WTC11 (cell line): ENCODE results near the gene MUC2. TPM values are rescaled to one million over a fixed set of nuclear protein-coding genes. Genes with fewer than 3 reads are reported as not detected.

Experiments
- ATAC-seq: fragments of 200-7000 bp; cut with Tn5 transposase; 2 replicates; pipeline ENCODE4 v1.10.0; 2021; ENCODE audit warnings: mild to moderate bottlenecking, moderate library complexity
- CTCF ChIA-PET: fragments of 300-600 bp; sonication (Branson Sonifier 250); formaldehyde crosslinking; loops from one replicate; lab custom pipeline; 2021; ENCODE audit warnings: antibody characterized with exemption; lab: Charles Lee
- POLR2A ChIA-PET: fragments of 350-600 bp; sonication (Branson Sonifier 250); formaldehyde crosslinking; loops from one replicate; lab custom pipeline; 2021; ENCODE audit warnings: antibody characterized with exemption; lab: Charles Lee
- DNase-seq: peaks from one replicate; pipeline ENCODE4 v3.0.0; 2021; ENCODE audit warnings: low spot score
- H3K27ac Mint-ChIP-seq: 2 replicates; pipeline ENCODE4 v1.8.0; 2021; ENCODE audit warnings: mixed read lengths
- H3K27me3 Mint-ChIP-seq: 2 replicates; pipeline ENCODE4 v1.8.0; 2021; ENCODE audit warnings: low read depth, mild to moderate bottlenecking, moderate library complexity, mixed read lengths
- H3K36me3 Mint-ChIP-seq: 2 replicates; pipeline ENCODE4 v1.8.0; 2021; ENCODE audit warnings: mixed read lengths
- H3K4me1 Mint-ChIP-seq: 2 replicates; pipeline ENCODE4 v1.8.0; 2022; ENCODE audit warnings: mixed read lengths
- H3K4me3 Mint-ChIP-seq: 2 replicates; pipeline ENCODE4 v1.8.0; 2021; ENCODE audit warnings: mild to moderate bottlenecking, moderate library complexity, mixed read lengths
- H3K9me3 Mint-ChIP-seq: 2 replicates; pipeline ENCODE4 v1.8.0; 2021; ENCODE audit warnings: mixed read lengths
- ATF1 ChIP-seq: sonication (generic); formaldehyde crosslinking; IDR thresholded peaks from 2 replicates; pipeline ENCODE4 v1.8.1; 2023; ENCODE audit warnings: mild to moderate bottlenecking, moderate library complexity, missing genetic modification reagents
- CREM ChIP-seq: sonication (generic); formaldehyde crosslinking; IDR thresholded peaks from 2 replicates; pipeline ENCODE4 v1.8.1; 2022; ENCODE audit warnings: mild to moderate bottlenecking, missing genetic modification reagents, moderate library complexity
- E2F4 ChIP-seq: sonication (generic); formaldehyde crosslinking; IDR thresholded peaks from 2 replicates; pipeline ENCODE4 v1.8.1; 2022; ENCODE audit warnings: low read depth, mild to moderate bottlenecking, moderate library complexity, missing genetic modification reagents, borderline replicate concordance
- ESRRA ChIP-seq: sonication (generic); formaldehyde crosslinking; IDR thresholded peaks from 2 replicates; pipeline ENCODE4 v1.8.1; 2022; ENCODE audit warnings: mild to moderate bottlenecking, missing genetic modification reagents, borderline replicate concordance
- FOXK1 ChIP-seq: sonication (generic); formaldehyde crosslinking; IDR thresholded peaks from 2 replicates; pipeline ENCODE4 v1.8.0; 2022; ENCODE audit warnings: mild to moderate bottlenecking, moderate library complexity, missing genetic modification reagents
- GABPB1 ChIP-seq: sonication (generic); formaldehyde crosslinking; IDR thresholded peaks from 2 replicates; pipeline ENCODE4 v1.8.1; 2023; ENCODE audit warnings: mild to moderate bottlenecking, missing genetic modification reagents
- NFATC4 ChIP-seq: fragments of 250-450 bp; sonication (Bioruptor Pico); IDR thresholded peaks from 2 replicates; pipeline ENCODE4 v1.9.0; 2021; ENCODE audit warnings: mild to moderate bottlenecking
- NR1H2 ChIP-seq: sonication (generic); formaldehyde crosslinking; IDR thresholded peaks from 2 replicates; pipeline ENCODE4 v1.9.0; 2021; ENCODE audit warnings: mild to moderate bottlenecking, moderate library complexity, missing genetic modification reagents
- NR3C1 ChIP-seq: sonication (generic); formaldehyde crosslinking; conservative IDR thresholded peaks from 2 replicates; pipeline ENCODE4 v1.8.1; 2023; ENCODE audit warnings: low read depth, mild to moderate bottlenecking, missing genetic modification reagents
- PRDM15 ChIP-seq: sonication (generic); formaldehyde crosslinking; IDR thresholded peaks from 2 replicates; pipeline ENCODE4 v1.8.0; 2022; ENCODE audit warnings: missing genetic modification reagents
- TEAD1 ChIP-seq: sonication (generic); formaldehyde crosslinking; IDR thresholded peaks from 2 replicates; pipeline ENCODE4 v1.8.0; 2022; ENCODE audit warnings: mild to moderate bottlenecking, missing genetic modification reagents
- ZNF138 ChIP-seq: sonication (generic); formaldehyde crosslinking; conservative IDR thresholded peaks from 2 replicates; pipeline ENCODE4 v1.8.1; 2022; ENCODE audit warnings: mild to moderate bottlenecking, moderate library complexity, missing genetic modification reagents
- ZNF416 ChIP-seq: fragments of 250-450 bp; sonication (Bioruptor Pico); IDR thresholded peaks from 2 replicates; pipeline ENCODE4 v1.9.0; 2021; ENCODE audit warnings: mild to moderate bottlenecking, inconsistent platforms
- ZSCAN18 ChIP-seq: fragments of 250-450 bp; sonication (Bioruptor Pico); IDR thresholded peaks from 2 replicates; pipeline ENCODE4 v2.1.2; 2022; ENCODE audit warnings: mild to moderate bottlenecking, moderate library complexity
- total RNA-seq: library from RNA; stranded (reverse); gene quantifications from 3 replicates; pipeline ENCODE4 v1.2.3, GENCODE V29; 2021
- TF ChIP-seq, protein P1 (sequence below): sonication (generic); formaldehyde crosslinking; conservative IDR thresholded peaks from 2 replicates; pipeline ENCODE4 v1.8.1; 2023; ENCODE audit warnings: mild to moderate bottlenecking, low read depth, missing genetic modification reagents, moderate library complexity
- TF ChIP-seq, protein P2 (sequence below): sonication (generic); formaldehyde crosslinking; IDR thresholded peaks from 2 replicates; pipeline ENCODE4 v1.8.0; 2022; ENCODE audit warnings: mild to moderate bottlenecking, missing genetic modification reagents
- TF ChIP-seq, protein P3 (sequence below): sonication (generic); formaldehyde crosslinking; IDR thresholded peaks from 2 replicates; pipeline ENCODE4 v1.8.1; 2022; ENCODE audit warnings: low read depth, missing genetic modification reagents, borderline replicate concordance
- TF ChIP-seq, protein P4 (sequence below): sonication (generic); formaldehyde crosslinking; IDR thresholded peaks from 2 replicates; pipeline ENCODE4 v1.8.0; 2022; ENCODE audit warnings: mild to moderate bottlenecking, missing genetic modification reagents
- TF ChIP-seq, protein P5 (sequence below): fragments of 250-450 bp; sonication (Bioruptor Pico); IDR thresholded peaks from 2 replicates; pipeline ENCODE4 v1.9.0; 2021; ENCODE audit warnings: mild to moderate bottlenecking

Gene MUC2
- total RNA-seq, 1 experiment from 2014 or later: 0.22 TPM

DNA sequence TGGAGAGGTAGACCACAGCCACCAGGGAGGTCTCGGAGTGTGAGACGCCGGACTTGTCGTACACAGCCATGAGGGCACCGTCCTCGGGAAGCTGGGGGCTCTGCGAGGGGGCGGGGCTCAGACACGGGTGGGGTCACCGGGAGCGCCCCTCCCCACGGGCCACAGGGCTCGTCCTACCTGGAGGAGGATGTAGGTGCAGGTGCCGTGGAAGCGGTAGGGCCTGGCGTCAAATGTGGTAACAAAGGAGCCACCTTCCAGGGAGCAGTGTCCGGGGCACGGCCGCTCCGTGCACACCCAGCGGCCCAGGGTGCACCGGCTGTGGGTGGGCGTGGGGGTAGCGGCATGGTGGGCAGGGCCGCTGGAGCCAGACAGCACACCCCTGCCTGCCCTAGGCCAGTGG is 45.6 kb upstream of the MUC2 start:
- CTCF ChIA-PET: no interaction called here
- peaks cover 6% of the 10 kb centered on the region for H3K9me3 Mint-ChIP-seq

More for the DNA sequence above, 45.6 kb upstream of the MUC2 start:
- Mint-ChIP-seq H3K27ac (no peak overlapping the region), H3K27me3 (no peaks in the 10 kb centered on the region), H3K36me3 (no peaks in the 10 kb centered on the region), H3K4me1 (no peaks in the 10 kb centered on the region), H3K4me3 (no peak overlapping the region)
- DNase-seq (no peak), ATAC-seq (no peak)
- POLR2A ChIA-PET: no interaction called here
- TF ChIP-seq ZNF416 (CRISPR knock-in tag): no peak
- no peak for TF ChIP-seq TEAD1 (CRISPR knock-in tag)
- TF ChIP-seq, protein P1, sequence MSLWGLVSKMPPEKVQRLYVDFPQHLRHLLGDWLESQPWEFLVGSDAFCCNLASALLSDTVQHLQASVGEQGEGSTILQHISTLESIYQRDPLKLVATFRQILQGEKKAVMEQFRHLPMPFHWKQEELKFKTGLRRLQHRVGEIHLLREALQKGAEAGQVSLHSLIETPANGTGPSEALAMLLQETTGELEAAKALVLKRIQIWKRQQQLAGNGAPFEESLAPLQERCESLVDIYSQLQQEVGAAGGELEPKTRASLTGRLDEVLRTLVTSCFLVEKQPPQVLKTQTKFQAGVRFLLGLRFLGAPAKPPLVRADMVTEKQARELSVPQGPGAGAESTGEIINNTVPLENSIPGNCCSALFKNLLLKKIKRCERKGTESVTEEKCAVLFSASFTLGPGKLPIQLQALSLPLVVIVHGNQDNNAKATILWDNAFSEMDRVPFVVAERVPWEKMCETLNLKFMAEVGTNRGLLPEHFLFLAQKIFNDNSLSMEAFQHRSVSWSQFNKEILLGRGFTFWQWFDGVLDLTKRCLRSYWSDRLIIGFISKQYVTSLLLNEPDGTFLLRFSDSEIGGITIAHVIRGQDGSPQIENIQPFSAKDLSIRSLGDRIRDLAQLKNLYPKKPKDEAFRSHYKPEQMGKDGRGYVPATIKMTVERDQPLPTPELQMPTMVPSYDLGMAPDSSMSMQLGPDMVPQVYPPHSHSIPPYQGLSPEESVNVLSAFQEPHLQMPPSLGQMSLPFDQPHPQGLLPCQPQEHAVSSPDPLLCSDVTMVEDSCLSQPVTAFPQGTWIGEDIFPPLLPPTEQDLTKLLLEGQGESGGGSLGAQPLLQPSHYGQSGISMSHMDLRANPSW (CRISPR knock-in tag): no peak
- no peak for TF ChIP-seq NFATC4 (CRISPR knock-in tag)
- TF ChIP-seq, protein P2, sequence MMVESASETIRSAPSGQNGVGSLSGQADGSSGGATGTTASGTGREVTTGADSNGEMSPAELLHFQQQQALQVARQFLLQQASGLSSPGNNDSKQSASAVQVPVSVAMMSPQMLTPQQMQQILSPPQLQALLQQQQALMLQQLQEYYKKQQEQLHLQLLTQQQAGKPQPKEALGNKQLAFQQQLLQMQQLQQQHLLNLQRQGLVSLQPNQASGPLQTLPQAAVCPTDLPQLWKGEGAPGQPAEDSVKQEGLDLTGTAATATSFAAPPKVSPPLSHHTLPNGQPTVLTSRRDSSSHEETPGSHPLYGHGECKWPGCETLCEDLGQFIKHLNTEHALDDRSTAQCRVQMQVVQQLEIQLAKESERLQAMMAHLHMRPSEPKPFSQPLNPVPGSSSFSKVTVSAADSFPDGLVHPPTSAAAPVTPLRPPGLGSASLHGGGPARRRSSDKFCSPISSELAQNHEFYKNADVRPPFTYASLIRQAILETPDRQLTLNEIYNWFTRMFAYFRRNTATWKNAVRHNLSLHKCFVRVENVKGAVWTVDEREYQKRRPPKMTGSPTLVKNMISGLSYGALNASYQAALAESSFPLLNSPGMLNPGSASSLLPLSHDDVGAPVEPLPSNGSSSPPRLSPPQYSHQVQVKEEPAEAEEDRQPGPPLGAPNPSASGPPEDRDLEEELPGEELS: no peak
- no peak for TF ChIP-seq ATF1 (CRISPR knock-in tag)
- TF ChIP-seq, protein P3, sequence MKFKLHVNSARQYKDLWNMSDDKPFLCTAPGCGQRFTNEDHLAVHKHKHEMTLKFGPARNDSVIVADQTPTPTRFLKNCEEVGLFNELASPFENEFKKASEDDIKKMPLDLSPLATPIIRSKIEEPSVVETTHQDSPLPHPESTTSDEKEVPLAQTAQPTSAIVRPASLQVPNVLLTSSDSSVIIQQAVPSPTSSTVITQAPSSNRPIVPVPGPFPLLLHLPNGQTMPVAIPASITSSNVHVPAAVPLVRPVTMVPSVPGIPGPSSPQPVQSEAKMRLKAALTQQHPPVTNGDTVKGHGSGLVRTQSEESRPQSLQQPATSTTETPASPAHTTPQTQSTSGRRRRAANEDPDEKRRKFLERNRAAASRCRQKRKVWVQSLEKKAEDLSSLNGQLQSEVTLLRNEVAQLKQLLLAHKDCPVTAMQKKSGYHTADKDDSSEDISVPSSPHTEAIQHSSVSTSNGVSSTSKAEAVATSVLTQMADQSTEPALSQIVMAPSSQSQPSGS: no peak
- no peak for TF ChIP-seq E2F4
- TF ChIP-seq, protein P4, sequence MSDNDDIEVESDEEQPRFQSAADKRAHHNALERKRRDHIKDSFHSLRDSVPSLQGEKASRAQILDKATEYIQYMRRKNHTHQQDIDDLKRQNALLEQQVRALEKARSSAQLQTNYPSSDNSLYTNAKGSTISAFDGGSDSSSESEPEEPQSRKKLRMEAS: no peak
- TF ChIP-seq, protein P5, sequence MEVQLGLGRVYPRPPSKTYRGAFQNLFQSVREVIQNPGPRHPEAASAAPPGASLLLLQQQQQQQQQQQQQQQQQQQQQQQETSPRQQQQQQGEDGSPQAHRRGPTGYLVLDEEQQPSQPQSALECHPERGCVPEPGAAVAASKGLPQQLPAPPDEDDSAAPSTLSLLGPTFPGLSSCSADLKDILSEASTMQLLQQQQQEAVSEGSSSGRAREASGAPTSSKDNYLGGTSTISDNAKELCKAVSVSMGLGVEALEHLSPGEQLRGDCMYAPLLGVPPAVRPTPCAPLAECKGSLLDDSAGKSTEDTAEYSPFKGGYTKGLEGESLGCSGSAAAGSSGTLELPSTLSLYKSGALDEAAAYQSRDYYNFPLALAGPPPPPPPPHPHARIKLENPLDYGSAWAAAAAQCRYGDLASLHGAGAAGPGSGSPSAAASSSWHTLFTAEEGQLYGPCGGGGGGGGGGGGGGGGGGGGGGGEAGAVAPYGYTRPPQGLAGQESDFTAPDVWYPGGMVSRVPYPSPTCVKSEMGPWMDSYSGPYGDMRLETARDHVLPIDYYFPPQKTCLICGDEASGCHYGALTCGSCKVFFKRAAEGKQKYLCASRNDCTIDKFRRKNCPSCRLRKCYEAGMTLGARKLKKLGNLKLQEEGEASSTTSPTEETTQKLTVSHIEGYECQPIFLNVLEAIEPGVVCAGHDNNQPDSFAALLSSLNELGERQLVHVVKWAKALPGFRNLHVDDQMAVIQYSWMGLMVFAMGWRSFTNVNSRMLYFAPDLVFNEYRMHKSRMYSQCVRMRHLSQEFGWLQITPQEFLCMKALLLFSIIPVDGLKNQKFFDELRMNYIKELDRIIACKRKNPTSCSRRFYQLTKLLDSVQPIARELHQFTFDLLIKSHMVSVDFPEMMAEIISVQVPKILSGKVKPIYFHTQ (CRISPR knock-in tag): no peak
- no peak for TF ChIP-seq FOXK1 (CRISPR knock-in tag)
- no peak for TF ChIP-seq NR1H2 (CRISPR knock-in tag)
- no peak for TF ChIP-seq GABPB1 (CRISPR knock-in tag)
- no peak for TF ChIP-seq NR3C1 (CRISPR knock-in tag)
- TF ChIP-seq ZNF138 (CRISPR knock-in tag): no peak
- no peak for TF ChIP-seq PRDM15 (CRISPR knock-in tag)
- no peak for TF ChIP-seq ZSCAN18 (CRISPR knock-in tag)
- TF ChIP-seq CREM (CRISPR knock-in tag): no peak
- TF ChIP-seq ESRRA: no peak
